Measurements from ENCODE around the gene RAB27B.

The RAB27B gene

DNA sequence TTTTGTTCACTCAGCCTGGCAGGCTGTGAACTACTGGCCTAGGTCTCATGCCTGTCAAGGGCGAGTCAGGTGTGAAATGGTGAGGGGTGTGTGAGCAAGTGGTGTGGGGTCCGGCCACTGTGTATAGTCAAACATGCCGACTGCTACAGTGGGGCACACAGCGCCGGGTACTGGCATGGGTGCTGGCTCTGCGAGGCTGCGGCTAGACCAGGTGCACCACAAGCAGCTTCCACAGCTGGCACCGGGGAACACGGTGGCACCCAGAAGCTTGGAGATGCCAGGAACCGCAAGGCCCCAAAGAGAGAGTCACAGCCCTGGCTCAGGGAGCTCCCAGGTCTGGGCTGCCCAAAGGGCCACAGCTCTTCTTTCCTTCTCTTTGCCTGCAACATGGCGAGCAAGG lies 81.3 kb downstream of the RAB27B start:
- DNase-seq (ENCODE audit: low read depth) = no peak
- TF ChIP-seq, protein P1, sequence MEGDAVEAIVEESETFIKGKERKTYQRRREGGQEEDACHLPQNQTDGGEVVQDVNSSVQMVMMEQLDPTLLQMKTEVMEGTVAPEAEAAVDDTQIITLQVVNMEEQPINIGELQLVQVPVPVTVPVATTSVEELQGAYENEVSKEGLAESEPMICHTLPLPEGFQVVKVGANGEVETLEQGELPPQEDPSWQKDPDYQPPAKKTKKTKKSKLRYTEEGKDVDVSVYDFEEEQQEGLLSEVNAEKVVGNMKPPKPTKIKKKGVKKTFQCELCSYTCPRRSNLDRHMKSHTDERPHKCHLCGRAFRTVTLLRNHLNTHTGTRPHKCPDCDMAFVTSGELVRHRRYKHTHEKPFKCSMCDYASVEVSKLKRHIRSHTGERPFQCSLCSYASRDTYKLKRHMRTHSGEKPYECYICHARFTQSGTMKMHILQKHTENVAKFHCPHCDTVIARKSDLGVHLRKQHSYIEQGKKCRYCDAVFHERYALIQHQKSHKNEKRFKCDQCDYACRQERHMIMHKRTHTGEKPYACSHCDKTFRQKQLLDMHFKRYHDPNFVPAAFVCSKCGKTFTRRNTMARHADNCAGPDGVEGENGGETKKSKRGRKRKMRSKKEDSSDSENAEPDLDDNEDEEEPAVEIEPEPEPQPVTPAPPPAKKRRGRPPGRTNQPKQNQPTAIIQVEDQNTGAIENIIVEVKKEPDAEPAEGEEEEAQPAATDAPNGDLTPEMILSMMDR (IDR thresholded peaks at IDR 0.05; ENCODE audit: control insufficient read depth, insufficient read depth, low read depth, low read length, missing control alignments) = no peak

DNA sequence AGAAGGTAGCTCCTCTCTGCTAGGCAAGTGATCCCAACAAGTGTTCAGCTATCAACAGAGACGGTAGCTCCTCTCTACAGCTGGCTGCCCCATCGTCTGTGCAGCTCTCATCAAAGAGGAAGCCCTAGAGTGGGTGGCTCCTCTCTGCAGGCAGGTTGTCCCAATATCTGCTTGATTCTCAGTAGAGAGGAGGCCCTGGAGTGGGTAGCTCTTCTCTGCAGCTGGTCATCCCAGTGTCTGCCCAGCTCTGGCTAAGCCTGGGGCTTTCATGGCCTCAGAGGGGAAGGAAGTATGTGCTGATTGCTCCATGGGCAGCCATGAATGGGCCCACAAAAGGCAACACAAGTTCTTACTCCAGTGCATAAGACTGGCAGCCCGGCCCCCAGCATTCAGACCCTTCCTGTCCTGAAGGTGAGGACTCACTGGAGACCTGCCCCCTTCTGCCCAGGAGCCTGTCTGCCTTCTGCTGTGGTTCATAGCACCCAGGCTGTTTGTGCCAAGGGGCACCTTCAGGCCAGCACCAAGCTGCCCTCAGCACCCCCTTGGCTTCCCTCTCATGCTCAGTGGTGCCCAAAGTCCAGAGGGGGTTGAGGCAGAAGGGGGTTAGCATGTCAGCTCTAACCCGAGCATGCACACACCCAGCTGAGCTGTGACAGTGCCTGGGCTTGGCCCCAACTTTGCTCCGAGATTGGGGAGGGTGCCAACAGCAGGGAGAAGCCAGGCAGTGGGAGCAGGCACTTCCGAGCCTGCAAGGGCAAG lies 82.1 kb downstream of the RAB27B start:
- TF ChIP-seq, protein P1 (IDR thresholded peaks at IDR 0.05; ENCODE audit: control insufficient read depth, insufficient read depth, low read depth, low read length, missing control alignments) = no peak
- no peak for DNase-seq (ENCODE audit: low read depth)
- no peak overlapping the region for H3K4me3 ChIP-seq (ENCODE audit: control insufficient read depth, low read depth, low read length)

More for the DNA sequence above, 81.3 kb downstream of the RAB27B start:
- no peak overlapping the region for H3K4me3 ChIP-seq (ENCODE audit: control insufficient read depth, low read depth, low read length)

DNA sequence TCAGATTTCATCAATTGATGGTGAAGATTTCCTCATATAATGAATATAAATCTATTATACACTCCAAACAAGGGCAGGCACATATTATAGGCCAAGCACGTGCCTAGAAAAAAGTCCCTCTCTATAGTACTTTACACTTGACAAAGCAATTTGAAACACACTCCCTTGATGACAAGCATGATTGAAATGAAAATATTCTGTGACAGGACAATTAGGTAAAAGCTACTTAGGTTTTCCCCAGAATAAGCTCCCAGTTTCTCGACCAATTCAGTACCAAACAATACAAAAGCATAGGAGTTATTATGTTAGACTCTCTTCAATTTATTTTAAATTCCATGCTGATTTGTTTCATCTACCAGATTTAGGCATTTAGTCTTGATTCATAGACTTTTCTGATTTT lies 83.3 kb downstream of the RAB27B start:
- TF ChIP-seq, protein P1 (IDR thresholded peaks at IDR 0.05; ENCODE audit: control insufficient read depth, insufficient read depth, low read depth, low read length, missing control alignments) = no peak
- no peak for DNase-seq (ENCODE audit: low read depth)

DNA sequence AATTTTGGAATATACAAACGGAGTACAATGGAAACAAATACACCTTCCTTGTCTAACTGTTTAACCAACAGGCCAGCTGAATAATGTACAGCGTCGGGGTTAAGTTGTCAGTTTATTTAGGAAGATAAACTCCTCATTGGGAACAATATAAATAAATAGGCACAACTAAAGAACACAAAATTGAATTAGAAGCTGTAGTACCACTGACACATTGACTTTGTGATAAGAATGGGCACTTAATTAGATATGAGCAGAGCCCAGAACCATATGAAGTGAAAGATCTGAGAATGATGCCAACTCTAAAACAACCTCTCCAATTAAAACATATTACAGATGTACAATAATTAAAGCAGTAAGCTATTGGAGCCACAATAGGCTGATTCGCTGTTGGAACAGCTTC lies 86.5 kb downstream of the RAB27B start:
- no peak for DNase-seq (ENCODE audit: low read depth)
- TF ChIP-seq, protein P1 (IDR thresholded peaks at IDR 0.05; ENCODE audit: control insufficient read depth, insufficient read depth, low read depth, low read length, missing control alignments) = no peak
- H3K4me3 ChIP-seq (ENCODE audit: control insufficient read depth, low read depth, low read length) = no peak overlapping the region

More for the DNA sequence above, 83.3 kb downstream of the RAB27B start:
- H3K4me3 ChIP-seq (ENCODE audit: control insufficient read depth, low read depth, low read length) = no peak overlapping the region

DNA sequence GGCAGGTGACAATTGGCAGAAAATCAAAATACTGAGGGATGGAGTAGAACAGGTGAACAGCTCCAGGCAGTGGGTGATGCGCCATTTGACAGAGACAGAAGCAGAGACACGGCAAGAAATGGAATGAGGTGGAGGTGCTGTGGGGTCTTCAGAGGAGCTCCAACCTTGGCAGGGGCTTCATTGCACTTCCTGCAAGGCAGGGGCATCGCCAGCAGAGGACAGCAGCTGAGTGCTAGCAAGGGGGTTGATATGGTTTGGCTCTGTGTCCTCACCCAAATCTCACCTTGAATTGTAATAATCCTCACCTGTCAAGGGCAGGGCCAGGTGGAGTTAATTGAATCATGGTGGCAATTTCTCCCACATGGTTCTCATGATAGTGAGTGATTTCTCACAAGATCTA lies 88.2 kb downstream of the RAB27B start:
- H3K4me3 ChIP-seq (ENCODE audit: control insufficient read depth, low read depth, low read length) = no peak overlapping the region
- TF ChIP-seq, protein P1 (IDR thresholded peaks at IDR 0.05; ENCODE audit: control insufficient read depth, insufficient read depth, low read depth, low read length, missing control alignments) = no peak
- no peak for DNase-seq (ENCODE audit: low read depth)

DNA sequence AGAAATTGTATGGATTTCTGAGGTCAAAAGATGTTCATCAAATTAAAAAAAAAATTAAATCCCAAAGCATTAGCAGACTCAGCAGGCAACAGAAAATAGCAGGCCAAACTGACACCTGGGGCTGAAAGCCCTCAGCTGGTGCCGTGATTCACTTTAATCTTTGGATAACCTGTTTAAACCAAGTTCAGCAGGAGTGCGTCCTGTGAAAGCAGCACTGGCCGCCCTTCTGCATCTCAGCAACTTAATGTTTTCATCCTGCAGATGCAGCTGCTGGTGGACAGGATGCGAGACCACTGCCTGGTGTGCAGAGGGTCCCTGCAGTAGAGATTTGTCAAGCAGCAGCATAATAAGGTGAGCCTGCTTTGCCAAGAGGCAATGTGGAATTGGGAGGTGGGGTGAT lies 89.8 kb downstream of the RAB27B start:
- TF ChIP-seq, protein P1 (IDR thresholded peaks at IDR 0.05; ENCODE audit: control insufficient read depth, insufficient read depth, low read depth, low read length, missing control alignments) = no peak
- H3K4me3 ChIP-seq (ENCODE audit: control insufficient read depth, low read depth, low read length) = no peak overlapping the region
- DNase-seq (ENCODE audit: low read depth) = no peak

Data from AG09309 (cell line).